CD8-positive, alpha-beta memory T cell (primary cell): ENCODE results near the gene ARID5B. TPM values are rescaled to one million over a fixed set of nuclear protein-coding genes. Genes with fewer than 3 reads are reported as not detected.
A peak's percentile ranks its signal among the peaks of the same experiment; 100 is the strongest.

ENCODE experiments used
- CTCF ChIA-PET: fragments of 350-600 bp; sonication (Branson Sonifier 250); formaldehyde crosslinking; loops from one replicate; lab custom pipeline; 2021; ENCODE audit warnings: antibody characterized with exemption; lab: Charles Lee
- POLR2A ChIA-PET: fragments of 350-600 bp; sonication (Branson Sonifier 250); formaldehyde crosslinking; loops from one replicate; lab custom pipeline; 2021; ENCODE audit warnings: antibody characterized with exemption; lab: Charles Lee
- DNase-seq, 5 donors: peaks; one replicate each; pipeline versions ENCODE4 v3.0.0 to v3.0.0-alpha.2; 2020 to 2022; ENCODE audit warnings: mixed read lengths in 1 of 5
- H3K27ac ChIP-seq: one replicate; pipeline ENCODE4 v1.7.0; 2013; ENCODE audit warnings: low read depth, mild to moderate bottlenecking, low read length, moderate library complexity
- H3K27me3 ChIP-seq: 2 replicates; pipeline ENCODE4 v1.7.0; 2013; ENCODE audit warnings: low read length, mild to moderate bottlenecking; ENCODE audit not compliant: insufficient read depth, poor library complexity, severe bottlenecking
- H3K36me3 ChIP-seq: 2 replicates; pipeline ENCODE4 v1.7.0; 2013; ENCODE audit warnings: mild to moderate bottlenecking, low read length, moderate library complexity; ENCODE audit not compliant: insufficient read depth
- H3K4me1 ChIP-seq: 2 replicates; pipeline ENCODE4 v1.7.0; 2013; ENCODE audit warnings: mild to moderate bottlenecking, low read length, moderate library complexity; ENCODE audit not compliant: insufficient read depth
- H3K4me3 ChIP-seq: 2 replicates; pipeline ENCODE4 v1.7.0; 2013; ENCODE audit warnings: mild to moderate bottlenecking, low read length
- H3K9me3 ChIP-seq: 2 replicates; pipeline ENCODE4 v1.7.0; 2013; ENCODE audit warnings: mild to moderate bottlenecking, low read length
- H3K27ac Mint-ChIP-seq, 8 donors: one replicate each; pipeline ENCODE4 v1.8.0; 2020 to 2021; ENCODE audit warnings: mixed read lengths in 8 of 8, mild to moderate bottlenecking in 6 of 8, inconsistent platforms in 3 of 8, moderate library complexity in 3 of 8
- H3K27me3 Mint-ChIP-seq, 2 donors: one replicate each; pipeline ENCODE4 v1.8.0; 2020 to 2021; ENCODE audit warnings: mixed read lengths in 2 of 2, mild to moderate bottlenecking in 1 of 2, moderate library complexity in 1 of 2
- H3K36me3 Mint-ChIP-seq, 3 donors: one replicate each; pipeline ENCODE4 v1.8.0; 2020 to 2021; ENCODE audit warnings: mixed read lengths in 3 of 3, inconsistent platforms in 1 of 3, mild to moderate bottlenecking in 1 of 3
- H3K4me1 Mint-ChIP-seq, 3 donors: one replicate each; pipeline ENCODE4 v1.8.0; 2020 to 2021; ENCODE audit warnings: mixed read lengths in 3 of 3, inconsistent platforms in 1 of 3, mild to moderate bottlenecking in 1 of 3
- H3K4me3 Mint-ChIP-seq, 7 donors: one replicate each; pipeline ENCODE4 v1.8.0; 2020 to 2021; ENCODE audit warnings: mixed read lengths in 7 of 7, mild to moderate bottlenecking in 6 of 7, moderate library complexity in 4 of 7, inconsistent platforms in 2 of 7
- H3K9me3 Mint-ChIP-seq, 5 donors: one replicate each; pipeline ENCODE4 v1.8.0; 2020 to 2022; ENCODE audit warnings: mixed read lengths in 5 of 5, mild to moderate bottlenecking in 3 of 5, moderate library complexity in 2 of 5, inconsistent platforms in 1 of 5
- polyA plus RNA-seq: library from polyadenylated mRNA; unstranded; fragments of 300-500 nt; fragmentation: Illumina TruSeq; gene quantifications from one replicate; pipeline ENCODE4 v1.2.3, GENCODE V29; 2021
- total RNA-seq, 2 experiments: library from RNA; stranded (reverse); gene quantifications; one replicate each; pipeline ENCODE4 v1.2.3, GENCODE V29; 2021

The ARID5B gene
- total and polyA plus RNA-seq, 3 experiments from 2014 or later: 37.1 to 48.7 (median 38.4) TPM

GRCh38 chr10:62007145-62007544 lies 105.6 kb downstream of the ARID5B start:
- peaks cover 50 to 91% (median 79%) of the 10 kb centered on the region in 3 donors for H3K4me1 Mint-ChIP-seq
- H3K4me1 ChIP-seq: no peaks in the 10 kb centered on the region

GRCh38 chr10:62008196-62008595 lies 106.7 kb downstream of the ARID5B start:
- H3K27me3 Mint-ChIP-seq: no peaks in the 10 kb centered on the region
- ChIA-PET POLR2A (no interaction called here), CTCF (no interaction called here)
- H3K27ac Mint-ChIP-seq: no peak overlapping the region
- H3K4me3 Mint-ChIP-seq: no peak overlapping the region
- Histone ChIP-seq H3K4me1 (no peaks in the 10 kb centered on the region), H3K27ac (no peak overlapping the region), H3K36me3 (no peaks in the 10 kb centered on the region), H3K9me3 (no peaks in the 10 kb centered on the region), H3K4me3 (no peak overlapping the region), H3K27me3 (no peaks in the 10 kb centered on the region)
- peaks cover 47 to 82% (median 74%) of the 10 kb centered on the region in 3 donors for H3K4me1 Mint-ChIP-seq
- no peak for DNase-seq
- no peaks in the 10 kb centered on the region for H3K9me3 Mint-ChIP-seq
- peaks cover 0 to 52% (median 17%) of the 10 kb centered on the region in 3 donors for H3K36me3 Mint-ChIP-seq

More at GRCh38 chr10:62007145-62007544, 105.6 kb downstream of the ARID5B start:
- H3K9me3 Mint-ChIP-seq: no peaks in the 10 kb centered on the region
- no peak for DNase-seq
- no peak overlapping the region for H3K4me3 Mint-ChIP-seq
- H3K27ac Mint-ChIP-seq: no peak overlapping the region
- no peaks in the 10 kb centered on the region for H3K27me3 Mint-ChIP-seq
- Histone ChIP-seq H3K9me3 (no peaks in the 10 kb centered on the region), H3K4me3 (no peak overlapping the region), H3K36me3 (no peaks in the 10 kb centered on the region), H3K27me3 (no peaks in the 10 kb centered on the region), H3K27ac (no peak overlapping the region)
- peaks cover 0 to 50% (median 19%) of the 10 kb centered on the region in 3 donors for H3K36me3 Mint-ChIP-seq
- CTCF ChIA-PET: no interaction called here
- POLR2A ChIA-PET: no interaction called here

GRCh38 chr10:62008946-62009345 lies 107.4 kb downstream of the ARID5B start:
- H3K36me3 ChIP-seq: no peaks in the 10 kb centered on the region
- Mint-ChIP-seq H3K36me3 (peaks cover 0 to 56% (median 19%) of the 10 kb centered on the region in 3 donors), H3K4me1 (peaks cover 47 to 74% (median 67%) of the 10 kb centered on the region in 3 donors), H3K27ac (peak overlapping the region in 2 of 8 donors; percentile 32 to 80), H3K9me3 (no peaks in the 10 kb centered on the region), H3K27me3 (no peaks in the 10 kb centered on the region), H3K4me3 (no peak overlapping the region)
- ChIA-PET POLR2A (no interaction called here), CTCF (no interaction called here)
- no peaks in the 10 kb centered on the region for H3K9me3 ChIP-seq
- no peaks in the 10 kb centered on the region for H3K4me1 ChIP-seq
- H3K4me3 ChIP-seq: no peak overlapping the region
- no peak for DNase-seq
- H3K27me3 ChIP-seq: no peaks in the 10 kb centered on the region
- H3K27ac ChIP-seq: no peak overlapping the region

- Histone ChIP-seq H3K9me3 (no peaks in the 10 kb centered on the region), H3K4me3 (no peak overlapping the region), H3K36me3 (no peaks in the 10 kb centered on the region), H3K27ac (no peak overlapping the region), H3K4me1 (no peaks in the 10 kb centered on the region), H3K27me3 (no peaks in the 10 kb centered on the region)
- peak overlapping the region in 2 of 8 donors; percentile 2 to 36 for H3K27ac Mint-ChIP-seq
- DNase-seq: no peak
- H3K4me3 Mint-ChIP-seq: no peak overlapping the region
- no peaks in the 10 kb centered on the region for H3K9me3 Mint-ChIP-seq
- peaks cover 0 to 56% (median 18%) of the 10 kb centered on the region in 3 donors for H3K36me3 Mint-ChIP-seq
- peaks cover 40 to 67% (median 60%) of the 10 kb centered on the region in 3 donors for H3K4me1 Mint-ChIP-seq
- POLR2A ChIA-PET: no interaction called here
- CTCF ChIA-PET: interaction anchor here (1.0 kb wide), 1 partner anchor 235 kb away, joined by 3 read pairs; no protein-coding TSS in a partner anchor
- H3K27me3 Mint-ChIP-seq: no peaks in the 10 kb centered on the region
Observed at GRCh38 chr10:62010366-62010765, 108.9 kb downstream of the ARID5B start.

- no peaks in the 10 kb centered on the region for H3K27me3 Mint-ChIP-seq
- peaks cover 35 to 67% (median 58%) of the 10 kb centered on the region in 3 donors for H3K4me1 Mint-ChIP-seq
- CTCF ChIA-PET: interaction anchor here (1.3 kb wide), 1 partner anchor 115 kb away, joined by 3 read pairs; no protein-coding TSS in a partner anchor
- H3K9me3 Mint-ChIP-seq: no peaks in the 10 kb centered on the region
- peak overlapping the region in 3 of 8 donors; percentile 18 to 64 (median 54) for H3K27ac Mint-ChIP-seq
- Histone ChIP-seq H3K27ac (no peak overlapping the region), H3K4me1 (no peaks in the 10 kb centered on the region), H3K36me3 (no peaks in the 10 kb centered on the region), H3K27me3 (no peaks in the 10 kb centered on the region), H3K4me3 (no peak overlapping the region), H3K9me3 (no peaks in the 10 kb centered on the region)
- H3K4me3 Mint-ChIP-seq: no peak overlapping the region
- peaks cover 0 to 49% (median 11%) of the 10 kb centered on the region in 3 donors for H3K36me3 Mint-ChIP-seq
- no peak for DNase-seq
- POLR2A ChIA-PET: no interaction called here
Observed at GRCh38 chr10:62011558-62011957, 110.1 kb downstream of the ARID5B start.

GRCh38 chr10:62012318-62012717 lies 110.8 kb downstream of the ARID5B start:
- no peak overlapping the region for H3K4me3 Mint-ChIP-seq
- no peaks in the 10 kb centered on the region for H3K27me3 ChIP-seq
- no peaks in the 10 kb centered on the region for H3K9me3 Mint-ChIP-seq
- peaks cover 39 to 66% (median 57%) of the 10 kb centered on the region in 3 donors for H3K4me1 Mint-ChIP-seq
- no peak overlapping the region for H3K4me3 ChIP-seq
- no peak overlapping the region for H3K27ac ChIP-seq
- no peaks in the 10 kb centered on the region for H3K27me3 Mint-ChIP-seq
- peak overlapping the region in 3 of 8 donors; percentile 10 to 33 (median 27) for H3K27ac Mint-ChIP-seq
- CTCF ChIA-PET: interaction anchor here (1.3 kb wide), 1 partner anchor 116 kb away, joined by 3 read pairs; no protein-coding TSS in a partner anchor
- no peaks in the 10 kb centered on the region for H3K4me1 ChIP-seq
- H3K36me3 ChIP-seq: no peaks in the 10 kb centered on the region
- H3K9me3 ChIP-seq: no peaks in the 10 kb centered on the region
- H3K36me3 Mint-ChIP-seq: peaks cover 0 to 50% (median 11%) of the 10 kb centered on the region in 3 donors
- POLR2A ChIA-PET: no interaction called here
- no peak for DNase-seq

GRCh38 chr10:62014510-62014909 lies 113.0 kb downstream of the ARID5B start:
- POLR2A ChIA-PET: no interaction called here

GRCh38 chr10:62015994-62016393 lies 114.5 kb downstream of the ARID5B start:
- Histone ChIP-seq H3K9me3 (no peaks in the 10 kb centered on the region), H3K4me1 (peaks cover 9% of the 10 kb centered on the region), H3K4me3 (no peak overlapping the region), H3K27me3 (no peaks in the 10 kb centered on the region), H3K27ac (no peak overlapping the region), H3K36me3 (no peaks in the 10 kb centered on the region)
- CTCF ChIA-PET: no interaction called here
- Mint-ChIP-seq H3K9me3 (no peaks in the 10 kb centered on the region), H3K4me3 (no peak overlapping the region), H3K4me1 (peaks cover 42 to 68% (median 66%) of the 10 kb centered on the region in 3 donors), H3K36me3 (peaks cover 0 to 37% (median 11%) of the 10 kb centered on the region in 3 donors), H3K27me3 (no peaks in the 10 kb centered on the region), H3K27ac (no peak overlapping the region)
- POLR2A ChIA-PET: no interaction called here
- DNase-seq: no peak

More at GRCh38 chr10:62014510-62014909, 113.0 kb downstream of the ARID5B start:
- Histone ChIP-seq H3K4me1 (peaks cover 9% of the 10 kb centered on the region), H3K27me3 (no peaks in the 10 kb centered on the region), H3K36me3 (no peaks in the 10 kb centered on the region), H3K4me3 (no peak overlapping the region), H3K9me3 (no peaks in the 10 kb centered on the region), H3K27ac (no peak overlapping the region)
- H3K4me1 Mint-ChIP-seq: peaks cover 37 to 68% (median 66%) of the 10 kb centered on the region in 3 donors
- CTCF ChIA-PET: no interaction called here
- peaks cover 0 to 45% (median 11%) of the 10 kb centered on the region in 3 donors for H3K36me3 Mint-ChIP-seq
- H3K27me3 Mint-ChIP-seq: no peaks in the 10 kb centered on the region
- H3K9me3 Mint-ChIP-seq: no peaks in the 10 kb centered on the region
- DNase-seq: no peak
- no peak overlapping the region for H3K4me3 Mint-ChIP-seq
- H3K27ac Mint-ChIP-seq: no peak overlapping the region
